HG03565 (cell line): Measurements from ENCODE around the gene OR1D5.
"Not testable (repeated sequence)": the region's sequence is repeated elsewhere in the genome, so short reads cannot be mapped to it uniquely, and the experiment has no call there.

ENCODE experiments used
- ATAC-seq: cut with Tn5 transposase; IDR thresholded peaks from one replicate; pipeline ENCODE4 v1.9.1; 2021; ENCODE audit warnings: mild to moderate bottlenecking, moderate library complexity; ENCODE audit not compliant: unreplicated experiment

OR1D5 gene, protein sequence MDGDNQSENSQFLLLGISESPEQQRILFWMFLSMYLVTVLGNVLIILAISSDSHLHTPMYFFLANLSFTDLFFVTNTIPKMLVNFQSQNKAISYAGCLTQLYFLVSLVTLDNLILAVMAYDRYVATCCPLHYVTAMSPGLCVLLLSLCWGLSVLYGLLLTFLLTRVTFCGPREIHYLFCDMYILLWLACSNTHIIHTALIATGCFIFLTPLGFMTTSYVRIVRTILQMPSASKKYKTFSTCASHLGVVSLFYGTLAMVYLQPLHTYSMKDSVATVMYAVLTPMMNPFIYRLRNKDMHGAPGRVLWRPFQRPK

DNA sequence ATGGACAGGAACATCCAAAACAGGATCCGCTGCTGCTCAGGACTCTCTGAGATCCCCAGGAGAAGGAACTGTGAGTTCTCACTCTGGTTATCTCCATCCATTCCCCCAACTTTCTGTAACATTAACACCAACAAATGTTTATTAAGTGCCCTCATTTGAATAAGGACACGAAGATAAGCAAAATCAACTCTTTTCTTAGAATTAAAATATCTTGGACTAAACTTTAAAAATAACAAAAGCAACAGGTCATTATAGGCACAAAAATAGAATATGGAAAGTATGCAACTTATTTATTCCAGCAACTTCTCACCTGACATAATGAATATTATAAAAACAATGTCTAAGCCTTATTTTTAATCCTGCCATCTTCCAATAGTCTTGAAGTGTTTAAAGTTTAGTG, at the start of gene OR1D5:
Gene OR1D5 (minus strand): TSS at position 101 of the 400 bp plus-strand sequence. CDS start 0 bp downstream, at position 101.
- ATAC-seq, result not testable (repeated sequence)

DNA sequence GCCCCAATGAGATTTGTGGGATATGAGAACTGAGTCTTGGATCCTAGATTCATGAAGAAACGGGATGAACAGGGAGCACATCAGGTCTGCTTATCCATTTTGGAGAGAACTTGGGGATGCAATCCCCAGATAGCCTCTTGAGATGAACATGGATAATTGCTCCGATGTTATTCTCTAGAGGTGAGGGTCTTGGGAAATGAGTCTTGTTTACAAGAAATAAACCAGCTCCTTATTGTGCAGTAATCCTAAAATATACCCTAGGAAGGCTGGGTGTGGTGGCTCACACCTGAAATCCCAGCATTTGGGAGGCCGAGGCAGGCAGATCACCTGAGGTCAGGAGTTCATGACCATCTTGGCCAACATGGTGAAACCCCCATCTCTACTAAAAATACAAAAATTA, 40.9 kb upstream of the OR1D5 start, which contains the start of gene OR1D2:
Gene OR1D2 (minus strand): TSS at position 101 of the 400 bp plus-strand sequence. CDS start 11,426 bp downstream, outside the sequence.
- no peak for ATAC-seq

DNA sequence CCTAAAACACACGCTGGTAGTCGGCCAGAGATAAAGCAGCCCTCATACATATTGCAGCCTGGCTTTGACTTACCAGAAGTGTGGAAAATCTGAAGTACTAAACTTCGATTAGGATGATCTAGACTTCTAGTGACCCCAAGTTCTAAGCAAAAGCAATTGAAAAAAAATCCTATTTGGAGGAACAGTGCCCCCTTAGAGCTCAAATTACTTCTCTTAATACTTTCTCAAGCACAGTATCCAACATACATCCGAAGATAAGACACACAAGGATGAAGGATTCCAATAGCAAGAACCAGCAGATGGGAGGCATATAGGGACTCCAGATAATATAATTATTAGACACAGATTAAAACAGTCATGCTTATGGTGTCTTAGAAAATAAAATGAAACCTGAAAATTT, 10.4 kb upstream of the OR1D5 start:
- ATAC-seq, result not testable (repeated sequence)

DNA sequence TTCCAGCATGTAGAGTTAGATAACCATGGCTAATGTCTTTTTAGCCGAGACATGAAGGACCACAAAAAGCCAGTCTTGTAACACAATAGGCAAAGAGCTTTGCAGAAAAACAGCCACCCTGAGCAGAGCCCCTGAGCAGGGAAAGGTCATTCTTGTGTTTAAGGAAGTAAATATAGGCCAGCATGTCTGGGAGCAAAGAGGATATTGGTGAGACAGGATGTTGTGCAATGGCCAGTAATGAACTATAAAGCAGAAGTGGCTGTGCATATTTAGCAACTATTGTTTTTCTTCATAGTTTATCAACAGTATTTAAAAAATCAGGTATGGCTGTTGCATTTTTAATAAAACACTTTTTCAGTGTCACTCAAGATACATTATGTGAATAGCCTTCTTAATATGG, 1.8 kb upstream of the OR1D5 start:
- ATAC-seq, result not testable (repeated sequence)

GRCh38 chr17:3062824-3063377, 506 bp downstream of the OR1D5 start:
- ATAC-seq, result not testable (repeated sequence)

DNA sequence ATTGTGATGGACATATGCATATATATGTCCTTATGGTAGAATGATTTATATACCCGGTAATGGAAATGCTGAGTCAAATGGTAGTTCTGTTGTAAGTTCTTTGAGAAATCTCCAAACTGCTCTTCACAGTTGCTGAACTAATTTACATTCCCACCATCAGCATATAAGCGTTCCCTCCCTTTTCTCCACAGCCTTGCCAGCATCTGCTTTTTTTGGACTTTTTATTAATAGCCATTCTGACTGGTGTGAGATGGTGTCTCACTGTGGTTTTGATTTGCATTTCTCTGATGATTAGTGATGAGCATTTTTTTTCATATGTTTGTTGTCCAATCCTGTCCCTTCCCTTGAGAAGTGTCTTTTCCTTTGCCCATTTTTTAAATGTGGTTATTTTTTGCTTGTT, 8.5 kb downstream of the OR1D5 start:
- not testable (repeated sequence) for ATAC-seq

- no peak for ATAC-seq
Measured at GRCh38 chr17:3049705-3050295, 13.6 kb downstream of the OR1D5 start.

- peak; percentile 97 for ATAC-seq
Measured at GRCh38 chr17:3048727-3049471, 14.5 kb downstream of the OR1D5 start.

- no peak for ATAC-seq
Measured at GRCh38 chr17:3046753-3047152, 16.7 kb downstream of the OR1D5 start.

GRCh38 chr17:3043737-3044365, 19.6 kb downstream of the OR1D5 start:
- no peak for ATAC-seq

DNA sequence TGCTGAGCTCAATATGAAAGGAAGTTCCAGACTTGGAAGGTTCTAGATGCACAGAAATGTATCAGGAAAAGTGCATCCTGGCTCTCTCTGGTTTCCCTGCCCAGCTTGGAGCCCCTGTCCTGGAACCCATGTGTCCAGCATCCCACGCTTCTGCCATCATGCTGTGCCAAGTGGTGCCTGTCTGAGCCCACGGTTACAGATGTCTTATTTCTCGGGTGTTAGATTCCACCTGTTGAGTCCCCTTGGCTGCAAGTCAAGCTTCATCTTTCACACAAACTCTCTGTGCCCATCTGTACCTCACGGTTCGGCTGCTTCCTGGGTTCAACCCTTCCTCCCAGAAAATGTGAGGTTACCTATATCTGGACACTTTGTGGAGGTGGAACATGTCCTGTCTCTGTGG, 22.5 kb downstream of the OR1D5 start:
- no peak for ATAC-seq

- no peak for ATAC-seq
Measured at GRCh38 chr17:3039736-3040135, 23.7 kb downstream of the OR1D5 start.

GRCh38 chr17:3038941-3039340, 24.5 kb downstream of the OR1D5 start:
- no peak for ATAC-seq

GRCh38 chr17:3037259-3037658, 26.1 kb downstream of the OR1D5 start:
- ATAC-seq, result no peak

- no peak for ATAC-seq
Measured at GRCh38 chr17:3036800-3037199, 26.6 kb downstream of the OR1D5 start.

- no peak for ATAC-seq
Measured at GRCh38 chr17:3035968-3036280, 27.5 kb downstream of the OR1D5 start.

GRCh38 chr17:3035256-3035967, 28.0 kb downstream of the OR1D5 start:
- ATAC-seq, result no peak

- no peak for ATAC-seq
Measured at GRCh38 chr17:3034578-3034920, 28.9 kb downstream of the OR1D5 start.

- ATAC-seq, result no peak
Measured at GRCh38 chr17:3033741-3034577, 29.4 kb downstream of the OR1D5 start.

GRCh38 chr17:3033248-3033640, 30.2 kb downstream of the OR1D5 start:
- ATAC-seq, result no peak
